Activated CD8-positive, alpha-beta memory T cell treated with anti-CD3 and anti-CD28 coated beads, Interleukin-2, amount 50 U/mL, for 24 hours (primary cell): ENCODE measurements around the gene TTLL6.
"Not testable (repeated sequence)": the region's sequence is repeated elsewhere in the genome, so short reads cannot be mapped to it uniquely, and the experiment has no call there.

Experiments used
- DNase-seq: peaks from one replicate; pipeline ENCODE4 v3.0.0-alpha.2; 2020; ENCODE audit errors: extremely low read depth

TTLL6 gene

DNA sequence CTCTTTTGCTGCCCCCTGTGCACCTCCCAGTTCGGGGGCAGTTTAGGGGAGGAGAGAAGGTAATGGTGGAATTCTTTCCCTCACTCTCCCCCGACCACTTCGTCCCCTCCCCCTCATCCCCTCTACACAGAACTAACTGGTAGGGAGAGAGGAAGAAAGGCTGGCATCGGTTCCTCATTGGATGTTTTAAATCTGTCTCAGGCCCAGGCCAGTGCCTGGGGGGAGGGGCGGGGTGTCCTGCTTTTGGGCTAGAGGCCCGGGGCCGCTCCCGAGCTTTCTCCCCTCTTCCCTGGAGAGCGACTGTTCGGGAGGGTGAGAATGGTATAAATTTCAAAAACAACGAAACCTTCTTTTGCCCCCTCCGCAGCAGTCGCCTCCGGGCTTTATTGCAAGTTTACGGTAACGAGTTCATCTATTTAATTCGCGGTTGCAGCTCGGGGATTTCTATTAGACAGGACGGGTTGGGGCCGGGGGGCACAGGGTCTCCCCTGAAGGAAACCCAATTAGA, 94.1 kb downstream of the TTLL6 start, which contains the start of gene PRAC2:
Gene PRAC2, plus strand, starts transcription at position 271 of the 508 bp plus-strand sequence. CDS start 1,226 bp downstream, outside the sequence.
- no peak for DNase-seq

DNA sequence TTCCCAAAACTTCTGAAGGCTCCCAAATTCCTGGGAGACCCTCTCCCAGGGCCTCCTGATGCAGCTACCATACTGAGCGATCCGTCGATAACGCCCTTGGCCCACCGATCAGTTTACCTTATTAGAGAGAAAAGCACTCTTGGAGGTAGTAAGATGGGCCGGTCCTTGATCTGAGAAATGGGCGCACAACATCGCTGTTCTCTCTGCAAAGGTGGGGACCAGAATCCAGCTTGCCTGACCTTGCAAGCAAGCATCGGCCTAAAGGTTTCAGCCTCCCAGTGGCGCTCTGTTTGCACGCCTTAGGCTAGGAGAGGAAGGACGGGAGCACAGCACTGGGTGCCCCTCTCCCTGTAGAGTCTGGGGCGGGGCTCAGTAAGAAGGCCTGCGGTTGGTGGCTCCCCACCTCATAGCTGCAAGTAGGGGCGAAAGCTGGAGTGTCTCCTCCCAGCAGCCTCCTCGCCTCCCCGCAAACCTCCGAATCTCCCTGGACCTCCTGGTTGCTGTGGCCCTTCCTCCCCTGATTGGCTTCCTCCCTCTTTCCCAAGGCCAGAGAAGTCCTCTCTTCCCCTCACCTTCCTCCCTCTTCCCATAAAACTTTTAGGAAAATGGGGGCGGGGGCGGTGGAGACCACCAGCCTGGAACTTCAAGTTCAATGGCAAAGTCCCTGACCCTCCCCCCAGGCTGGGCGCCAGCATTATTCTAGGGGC, 94.7 kb downstream of the TTLL6 start, which contains the start of gene PRAC1:
Gene PRAC1, minus strand, starts transcription at position 318 of the 707 bp plus-strand sequence. Its CDS starts 126 bp downstream, at position 192.
- DNase-seq = no peak

DNA sequence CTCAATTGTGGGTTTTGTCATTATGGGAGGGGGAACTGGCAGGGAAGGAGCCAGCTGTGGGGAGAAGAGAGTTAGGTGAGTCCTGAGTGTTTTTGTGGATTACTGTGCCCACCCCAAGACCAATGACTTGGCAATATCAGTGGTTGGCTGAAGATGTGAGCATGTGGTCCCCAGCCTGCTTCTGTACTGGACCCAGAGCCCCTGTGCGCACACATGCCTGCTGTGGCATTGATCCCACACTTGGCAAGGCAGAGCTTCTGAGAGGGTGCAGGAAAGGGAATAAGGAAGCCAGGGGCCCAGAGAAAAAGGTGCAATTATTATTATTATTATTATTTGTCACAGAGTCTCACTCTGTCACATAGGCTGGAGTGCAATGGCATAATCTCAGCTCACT, 96.0 kb downstream of the TTLL6 start:
- no peak for DNase-seq

DNA sequence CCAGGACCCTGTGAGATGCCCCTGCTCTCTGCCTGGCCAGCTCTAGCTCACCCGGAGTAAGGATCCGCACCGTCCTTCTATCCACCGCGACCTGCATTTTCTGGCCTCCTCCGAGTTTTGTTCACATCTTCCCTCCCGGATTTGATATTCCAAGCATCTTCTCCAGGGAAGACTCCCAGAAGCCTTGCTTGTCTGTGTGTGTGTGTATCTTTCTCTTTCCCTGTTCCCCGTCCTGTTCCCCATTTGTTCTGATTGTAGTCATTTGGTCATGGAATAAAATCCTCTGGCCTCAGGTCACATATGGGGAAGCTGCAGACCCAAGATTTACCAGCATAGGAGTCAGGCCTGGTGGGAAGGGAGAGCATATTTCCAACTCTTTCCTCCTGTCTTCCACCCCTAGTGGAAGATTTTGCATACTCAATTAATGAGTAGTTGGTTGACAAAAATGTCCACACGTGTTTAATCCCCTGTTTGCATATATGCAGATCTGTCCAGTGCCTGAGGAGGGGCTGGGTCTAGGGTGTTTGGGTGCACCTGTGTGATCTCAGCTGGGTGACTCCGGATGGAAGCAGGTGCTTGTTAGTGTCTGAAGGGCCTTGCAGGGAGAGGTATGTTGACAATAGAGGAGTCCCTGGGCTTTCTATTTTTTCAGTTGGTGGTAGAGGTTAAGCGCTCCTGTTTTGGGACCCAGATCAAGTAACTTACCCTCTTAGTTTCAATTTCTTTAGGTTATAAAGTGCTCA, 96.6 kb downstream of the TTLL6 start:
- DNase-seq = no peak

DNA sequence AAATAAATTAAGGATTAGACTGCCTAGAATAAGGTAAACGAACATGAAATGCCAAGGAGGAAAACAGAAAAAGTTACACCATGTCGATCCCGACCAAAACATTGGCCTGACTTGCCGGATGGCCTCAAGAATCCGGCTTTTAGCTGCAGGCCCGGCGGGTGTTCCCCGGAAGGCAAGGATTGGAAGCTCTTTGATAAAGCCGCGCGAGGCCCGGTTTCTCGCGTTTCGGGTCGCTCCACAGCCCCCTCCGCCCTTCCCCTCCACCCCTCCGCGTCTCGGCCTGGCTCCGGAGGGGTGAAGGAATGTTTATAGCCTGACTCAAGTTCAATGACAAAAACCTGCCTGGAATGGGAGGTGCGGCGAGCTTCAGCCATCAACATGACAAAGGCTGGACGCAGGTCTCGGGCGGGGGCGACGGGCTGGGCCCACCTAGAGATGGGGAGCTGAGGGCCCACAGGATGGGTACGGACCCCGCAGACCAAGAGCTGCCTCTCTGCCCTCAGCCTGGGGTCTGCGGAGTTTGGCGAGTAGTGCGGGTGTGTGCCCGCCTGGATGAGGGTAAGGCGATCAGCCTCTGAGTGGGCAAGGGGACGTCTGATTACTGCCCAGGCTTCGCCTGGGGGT, 97.3 kb downstream of the TTLL6 start:
- DNase-seq = no peak

DNA sequence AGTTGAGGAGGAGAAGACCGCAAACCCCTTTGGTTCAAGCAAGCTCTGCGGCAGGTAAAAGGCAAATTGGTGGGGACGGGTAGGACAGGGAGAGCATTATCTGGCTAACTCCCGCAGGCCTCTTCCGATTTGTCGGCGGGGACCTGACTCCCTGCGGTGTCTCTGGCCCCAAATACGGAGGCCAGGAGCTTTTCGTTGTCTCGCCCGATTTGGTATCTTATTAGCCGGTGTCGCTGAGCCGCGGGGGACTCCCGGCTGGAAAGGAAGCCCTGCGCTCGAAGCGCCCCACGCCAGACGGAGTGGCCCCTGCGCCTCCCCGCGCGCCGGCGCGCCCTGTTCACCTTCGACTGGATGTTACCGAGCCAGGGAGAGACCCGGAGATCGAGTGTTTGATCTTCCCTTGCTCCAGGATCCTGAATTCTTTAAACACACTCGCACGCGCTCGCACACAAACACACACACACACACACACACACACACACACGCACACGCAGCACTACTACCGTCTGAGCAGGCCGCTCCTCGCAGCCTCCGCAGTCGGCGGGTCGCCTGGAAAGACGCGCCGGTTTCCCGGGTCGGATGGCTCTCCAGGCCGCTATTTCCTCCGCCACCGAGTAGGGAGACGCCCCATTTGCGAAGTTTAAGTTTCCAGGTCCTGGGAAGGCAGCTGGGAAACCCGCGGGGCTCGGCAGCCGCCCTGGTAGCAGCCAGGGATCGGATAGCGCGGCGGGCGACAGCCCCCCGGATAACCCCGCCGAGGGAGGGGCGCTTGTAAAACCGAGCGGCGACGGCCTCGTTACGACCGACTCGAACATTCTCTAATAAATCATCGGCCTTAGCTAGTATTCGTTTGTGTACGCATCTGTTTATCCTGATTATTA, 98.0 kb downstream of the TTLL6 start:
- no peak for DNase-seq

DNA sequence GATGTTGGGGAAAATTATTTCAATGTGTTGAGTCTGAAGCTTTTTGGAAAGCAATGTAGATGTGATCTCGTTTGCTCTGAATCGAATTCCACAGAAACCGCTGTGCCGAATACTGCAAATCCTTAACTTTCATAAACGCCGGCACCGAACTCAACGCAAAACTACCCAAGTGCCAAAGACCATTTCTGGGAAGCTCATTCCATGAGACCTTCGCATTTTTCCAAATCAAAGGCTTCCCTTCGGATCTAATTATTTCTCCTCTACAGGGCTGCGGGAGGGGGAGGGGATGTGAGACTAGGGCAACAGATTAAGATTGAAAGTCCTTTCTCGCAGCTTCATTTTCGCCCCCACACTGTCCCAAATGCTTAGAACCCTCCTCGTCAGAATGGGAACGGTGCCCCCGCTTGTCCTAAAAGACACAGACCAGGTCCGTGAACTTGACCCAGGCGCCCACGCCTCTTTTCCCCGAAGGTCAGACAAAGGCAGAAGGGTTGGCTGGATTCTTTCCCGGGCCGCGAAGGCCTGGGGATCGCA, 98.7 kb downstream of the TTLL6 start:
- DNase-seq = no peak

DNA sequence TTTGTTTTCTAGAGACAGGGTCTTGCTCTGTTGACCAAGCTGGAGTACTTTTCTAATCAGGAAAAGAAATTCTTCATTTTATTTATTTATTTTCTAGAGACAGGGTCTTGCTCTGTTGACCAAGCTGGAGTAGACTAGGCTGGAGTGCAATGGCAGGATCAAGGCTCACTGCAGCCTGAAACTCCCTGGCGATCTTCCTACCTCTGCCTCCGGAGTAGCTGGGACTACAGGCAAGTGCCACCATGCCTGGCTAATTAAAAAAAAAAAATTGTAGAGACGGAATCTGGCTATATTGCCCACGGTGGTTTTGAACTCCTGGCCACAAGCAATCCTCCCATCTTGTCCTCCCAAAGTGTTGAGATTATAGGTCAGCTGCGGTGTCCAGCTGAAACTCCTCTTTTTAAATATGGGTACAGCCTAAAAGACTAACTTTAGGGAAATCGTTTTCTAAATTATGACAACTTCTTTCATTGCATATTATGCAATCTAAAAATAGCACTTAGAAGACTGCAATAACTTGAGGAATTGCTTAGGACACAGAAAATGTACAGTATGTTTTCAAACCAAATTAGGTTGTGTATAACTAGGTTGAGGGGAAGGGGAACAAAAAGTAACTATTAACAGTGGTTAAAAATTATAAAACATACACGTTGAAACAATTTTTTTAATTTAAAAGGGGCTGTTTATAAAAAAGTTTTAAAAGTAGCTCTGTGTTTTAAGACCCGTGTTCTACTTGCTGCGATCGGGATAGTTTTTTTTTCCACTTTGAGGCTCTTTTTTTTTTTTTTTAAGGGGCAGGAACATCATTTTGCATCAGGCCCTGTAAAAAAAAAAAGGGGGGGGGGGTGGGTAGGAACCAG, 99.4 kb downstream of the TTLL6 start:
- DNase-seq = no peak

DNA sequence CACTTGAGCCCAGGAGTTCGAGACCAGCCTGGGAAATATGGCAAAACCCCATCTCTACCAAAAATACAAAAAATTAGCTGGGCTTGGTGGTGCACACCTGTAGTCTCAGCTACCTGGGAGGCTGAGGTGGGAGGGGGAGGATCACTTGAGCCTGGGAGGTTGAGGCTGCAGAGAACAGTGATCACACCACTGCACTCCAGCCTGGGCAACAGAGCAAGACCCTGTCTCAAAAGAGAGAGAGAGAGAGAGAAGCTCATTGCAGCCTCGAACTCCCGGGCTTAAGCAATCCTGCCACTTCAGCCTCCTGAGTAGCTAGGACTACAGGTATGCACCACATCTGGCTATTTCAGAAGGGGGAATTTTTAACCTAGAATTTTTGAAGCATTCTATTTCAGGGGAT, 100.5 kb downstream of the TTLL6 start:
- not testable (repeated sequence) for DNase-seq

DNA sequence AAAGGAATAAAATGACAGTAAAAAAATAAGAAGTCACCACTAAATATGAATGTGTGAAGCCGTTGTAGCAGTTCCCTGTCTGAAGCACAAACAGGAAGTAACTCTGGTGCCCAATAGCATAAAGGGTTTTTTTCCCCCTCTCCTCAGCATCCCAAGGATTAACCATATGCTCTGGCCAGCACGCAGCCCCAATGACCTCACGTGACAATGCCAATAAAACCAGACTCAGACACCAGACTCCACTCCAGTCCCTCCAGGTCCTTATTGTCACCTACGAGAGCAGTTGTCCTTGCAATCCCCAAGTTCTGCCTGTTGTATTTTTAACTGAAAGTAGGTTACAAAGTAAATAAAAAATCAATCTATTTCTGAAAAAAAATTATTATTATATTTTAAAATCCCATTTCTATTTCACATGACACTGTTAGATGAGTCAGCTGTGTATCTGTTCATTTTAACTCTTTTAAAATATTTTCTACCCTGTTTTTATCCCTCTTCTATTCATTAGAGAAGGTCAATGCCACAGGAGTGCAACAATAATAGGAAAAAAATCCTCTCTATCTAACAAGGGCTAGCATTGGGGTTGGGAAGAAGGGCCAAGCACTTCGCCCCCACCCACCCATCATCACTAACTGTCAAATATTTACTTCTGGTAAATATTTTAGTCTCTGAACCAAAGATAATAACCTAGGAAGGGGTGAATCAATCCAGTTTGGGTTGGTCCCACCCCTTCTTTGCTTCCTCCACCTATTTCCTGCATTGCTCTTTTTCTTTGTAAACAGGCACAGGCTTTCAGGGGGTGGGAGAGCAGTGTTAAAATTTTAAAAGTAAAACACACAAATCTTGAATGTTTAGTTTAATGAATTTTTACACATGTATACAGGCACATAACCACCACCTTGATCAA, 101.3 kb downstream of the TTLL6 start:
- no peak for DNase-seq
